KBM-7 (cell line): ENCODE measurements around the gene OSBPL5.

Experiments
- DNase-seq: peaks from one replicate; pipeline ENCODE4 v3.0.0-alpha.2; 2015
- in situ Hi-C: fragments of 300-500 bp; cut with MboI; formaldehyde crosslinking; loops from 2 replicates; pipeline ENCODE4 v1.14.3; 2020; ENCODE audit warnings: low sequenced_read_pairs, low pct_unique_long_range_greater_than_20kb, mixed read lengths

The OSBPL5 gene

GRCh38 chr11:3051196-3052108 is 113.7 kb downstream of the OSBPL5 start:
- no peak for DNase-seq
- in situ Hi-C loops, result no loop called here

GRCh38 chr11:3050386-3051195 is 114.5 kb downstream of the OSBPL5 start:
- no peak for DNase-seq
- in situ Hi-C loops, result no loop called here

GRCh38 chr11:3049430-3050243 is 115.5 kb downstream of the OSBPL5 start:
- in situ Hi-C loops, result no loop called here

GRCh38 chr11:3047637-3048036 is 117.5 kb downstream of the OSBPL5 start:
- in situ Hi-C loops, result no loop called here
- DNase-seq, result no peak

More at GRCh38 chr11:3049430-3050243, 115.5 kb downstream of the OSBPL5 start:
- peak; percentile 71 for DNase-seq

- DNase-seq, result no peak
- in situ Hi-C loops, result no loop called here
Observed at GRCh38 chr11:3046641-3047040, 118.5 kb downstream of the OSBPL5 start.

GRCh38 chr11:3046190-3046589 is 118.9 kb downstream of the OSBPL5 start:
- in situ Hi-C loops, result no loop called here
- DNase-seq, result no peak

- no peak for DNase-seq
- in situ Hi-C loops, result no loop called here
Observed at GRCh38 chr11:3044915-3045314, 120.2 kb downstream of the OSBPL5 start.

- DNase-seq, result no peak
- in situ Hi-C loops, result no loop called here
Observed at GRCh38 chr11:3044004-3044403, 121.1 kb downstream of the OSBPL5 start.

GRCh38 chr11:3043315-3043871 is 121.7 kb downstream of the OSBPL5 start:
- no peak for DNase-seq
- in situ Hi-C loops, result no loop called here

- in situ Hi-C loops, result no loop called here
- DNase-seq, result no peak
Observed at GRCh38 chr11:3042496-3043314, 122.4 kb downstream of the OSBPL5 start.

GRCh38 chr11:3041699-3042441 is 123.2 kb downstream of the OSBPL5 start:
- in situ Hi-C loops, result no loop called here
- DNase-seq, result no peak

- DNase-seq, result no peak
- in situ Hi-C loops, result no loop called here
Observed at GRCh38 chr11:3040881-3041280, 124.2 kb downstream of the OSBPL5 start.

GRCh38 chr11:3037945-3038271 is 127.2 kb downstream of the OSBPL5 start:
- in situ Hi-C loops, result no loop called here
- DNase-seq, result no peak
